ENCODE measurements around the gene PAPSS1.

PAPSS1 gene

DNA sequence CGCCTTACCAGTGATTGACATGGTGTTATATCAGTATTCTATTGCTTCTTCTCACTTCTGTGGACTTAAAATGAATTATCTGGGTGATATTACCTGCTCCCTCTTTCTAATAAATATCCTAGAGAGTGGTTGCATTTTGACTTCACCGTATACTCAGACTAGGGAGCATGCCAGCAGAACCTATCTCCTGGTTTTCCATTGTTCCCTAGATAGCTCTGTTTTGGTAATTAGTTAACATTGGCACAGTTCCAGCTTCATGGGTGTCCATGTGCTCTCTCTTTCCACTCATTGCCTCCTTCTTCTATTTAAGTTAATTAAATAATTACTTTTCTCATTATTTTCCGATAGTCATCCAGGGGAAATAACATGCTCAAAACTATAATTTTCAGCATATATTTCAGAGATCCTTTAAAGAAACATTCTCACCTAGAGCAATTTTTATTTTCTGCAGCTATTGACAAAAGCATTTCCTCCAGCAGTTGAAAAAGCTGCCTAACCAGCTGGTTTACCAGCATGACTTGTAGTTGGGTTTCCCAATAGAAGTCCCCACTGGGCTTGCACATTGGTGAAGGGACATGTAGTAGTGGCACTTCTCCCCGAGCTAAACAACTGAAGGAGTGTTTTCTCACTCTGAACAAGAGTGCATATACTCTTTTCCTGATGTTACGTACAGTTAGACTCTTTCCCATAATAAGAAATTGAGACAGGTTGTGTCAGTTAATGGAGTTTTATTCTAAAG is 27.9 kb upstream of the PAPSS1 start:
- DNase-seq (ENCODE audit: low read depth): no peak
- no peak overlapping the region for H3K4me3 ChIP-seq (ENCODE audit: control insufficient read depth, low read depth, low read length)
- TF ChIP-seq CTCF (IDR thresholded peaks at IDR 0.05; ENCODE audit: control insufficient read depth, insufficient read depth, low read depth, low read length, missing control alignments): no peak

DNA sequence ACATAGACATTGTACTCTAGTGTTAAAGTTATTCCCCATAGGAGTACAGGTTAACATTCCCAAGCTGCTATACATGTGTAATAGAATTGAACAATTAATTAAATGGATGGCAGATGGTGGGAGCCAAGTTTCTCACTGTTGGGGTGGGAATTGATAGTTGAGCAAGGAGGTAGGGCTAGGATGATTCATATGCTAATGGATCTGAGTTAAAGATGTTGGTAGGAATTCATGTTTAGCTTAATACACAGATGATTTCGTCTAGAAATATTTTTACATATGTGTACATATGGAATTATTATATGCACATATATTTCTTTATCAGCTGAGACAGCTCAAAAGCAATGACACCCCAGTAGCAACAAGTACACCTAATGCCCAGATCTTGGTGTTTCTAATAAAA is 26.1 kb upstream of the PAPSS1 start:
- H3K4me3 ChIP-seq (ENCODE audit: control insufficient read depth, low read depth, low read length): no peak overlapping the region
- no peak for TF ChIP-seq CTCF (IDR thresholded peaks at IDR 0.05; ENCODE audit: control insufficient read depth, insufficient read depth, low read depth, low read length, missing control alignments)
- no peak for DNase-seq (ENCODE audit: low read depth)

- H3K4me3 ChIP-seq (ENCODE audit: control insufficient read depth, low read depth, low read length): no peak overlapping the region
- no peak for TF ChIP-seq CTCF (IDR thresholded peaks at IDR 0.05; ENCODE audit: control insufficient read depth, insufficient read depth, low read depth, low read length, missing control alignments)
- no peak for DNase-seq (ENCODE audit: low read depth)
Measured at GRCh38 chr4:107744532-107744931, 24.5 kb upstream of the PAPSS1 start.

DNA sequence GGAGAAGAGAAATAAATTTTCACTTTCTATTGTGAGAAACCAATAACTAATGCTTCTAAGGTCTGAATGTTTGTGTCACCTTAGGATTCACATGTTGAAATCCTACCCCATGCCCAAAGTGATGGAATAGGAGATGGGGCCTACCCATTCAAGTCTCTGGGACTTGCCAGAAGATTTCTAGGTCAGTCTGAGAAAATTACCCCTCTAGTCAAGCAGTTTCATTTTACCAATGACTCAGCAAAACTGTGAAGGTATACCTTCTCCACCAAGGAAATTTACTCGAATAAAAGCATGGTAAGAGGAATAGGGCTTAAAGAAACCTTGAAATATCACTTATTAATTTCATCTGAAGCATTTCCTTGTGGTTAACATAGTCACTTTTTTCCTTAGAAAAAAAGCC is 23.5 kb upstream of the PAPSS1 start:
- no peak overlapping the region for H3K4me3 ChIP-seq (ENCODE audit: control insufficient read depth, low read depth, low read length)
- no peak for TF ChIP-seq CTCF (IDR thresholded peaks at IDR 0.05; ENCODE audit: control insufficient read depth, insufficient read depth, low read depth, low read length, missing control alignments)
- no peak for DNase-seq (ENCODE audit: low read depth)

GRCh38 chr4:107742791-107743190 is 22.8 kb upstream of the PAPSS1 start:
- no peak for TF ChIP-seq CTCF (IDR thresholded peaks at IDR 0.05; ENCODE audit: control insufficient read depth, insufficient read depth, low read depth, low read length, missing control alignments)

GRCh38 chr4:107742196-107742595 is 22.2 kb upstream of the PAPSS1 start:
- no peak for DNase-seq (ENCODE audit: low read depth)
- no peak for TF ChIP-seq CTCF (IDR thresholded peaks at IDR 0.05; ENCODE audit: control insufficient read depth, insufficient read depth, low read depth, low read length, missing control alignments)
- H3K4me3 ChIP-seq (ENCODE audit: control insufficient read depth, low read depth, low read length): no peak overlapping the region

More at GRCh38 chr4:107742791-107743190, 22.8 kb upstream of the PAPSS1 start:
- no peak overlapping the region for H3K4me3 ChIP-seq (ENCODE audit: control insufficient read depth, low read depth, low read length)
- DNase-seq (ENCODE audit: low read depth): no peak

Data from AG09309 (cell line).